NK-92 (cell line): ENCODE data around the gene NFIX.

Experiments
- DNase-seq: peaks from one replicate; lab custom pipeline; 2025; ENCODE audit not compliant: unreplicated experiment; lab: John Stamatoyannopoulos, UW

NFIX gene

DNA sequence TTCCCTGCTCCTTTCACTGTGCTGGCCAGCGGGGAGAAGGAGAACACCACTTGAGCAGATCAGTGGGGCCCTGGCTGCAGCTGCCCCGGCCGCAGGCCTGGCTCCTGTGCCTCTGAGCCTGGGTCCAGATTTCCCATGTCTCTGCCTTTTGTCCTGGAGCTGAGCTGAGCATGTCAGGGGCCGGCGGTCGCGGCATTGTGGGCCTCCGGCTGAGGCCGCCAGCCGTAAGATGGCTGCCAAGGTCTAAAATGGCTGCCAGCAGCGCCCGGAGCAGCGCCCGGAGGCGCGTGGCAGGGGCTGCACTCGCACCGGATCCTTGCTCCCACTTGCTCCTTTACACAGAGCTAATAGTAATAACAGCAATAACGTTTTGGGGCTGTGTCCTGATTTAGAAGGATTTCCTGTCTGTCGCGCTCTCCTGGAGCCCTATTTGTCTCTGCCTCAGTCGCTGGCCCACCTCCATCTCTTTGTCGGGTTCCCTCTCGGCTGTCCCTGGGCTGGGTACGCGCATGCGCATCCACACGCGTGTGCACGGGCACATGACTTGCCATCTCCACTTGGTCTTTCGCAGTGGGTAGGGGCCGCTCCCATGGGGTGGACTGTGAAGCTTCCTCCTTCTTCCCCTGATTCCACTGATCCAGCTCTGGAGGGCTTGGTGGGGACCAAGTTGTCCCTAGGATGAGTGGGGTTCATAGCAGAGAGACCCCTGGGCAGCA is 75.3 kb downstream of the NFIX start:
- no peak for DNase-seq

DNA sequence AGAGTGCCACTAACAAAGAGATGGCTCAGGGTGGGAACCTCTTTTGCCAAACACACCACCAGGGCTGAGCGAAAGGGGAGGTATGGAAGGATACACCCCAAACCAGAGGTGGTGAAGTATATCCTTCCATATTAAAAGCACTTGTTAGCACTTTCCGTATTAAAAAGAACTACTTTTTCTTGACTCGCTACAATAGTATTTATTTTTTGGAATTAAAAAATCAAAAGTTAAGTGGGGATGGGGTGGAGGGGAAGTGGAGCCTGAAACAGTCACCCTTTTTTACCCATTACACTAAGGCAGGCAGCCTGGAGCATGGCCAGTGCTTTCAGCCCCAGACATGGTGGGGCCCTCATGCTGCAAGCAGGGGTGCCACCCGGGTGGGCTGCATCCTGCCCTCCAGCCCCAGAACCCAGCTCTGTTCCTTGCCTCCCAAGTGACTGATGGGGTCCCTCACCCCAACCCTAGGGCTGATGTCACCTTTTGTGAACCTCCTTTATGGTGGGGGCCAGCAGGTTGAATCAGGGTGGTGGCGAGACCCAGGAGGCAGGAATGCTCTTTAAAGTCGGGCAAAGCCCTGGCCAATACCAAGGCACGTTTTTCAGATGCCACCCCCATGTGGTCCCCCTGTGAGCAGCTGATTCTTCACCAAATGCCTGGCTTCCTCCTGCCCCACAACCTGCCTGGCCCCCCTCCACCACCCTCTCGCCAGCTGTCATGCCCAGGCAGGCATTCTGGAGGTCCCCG is 76.3 kb downstream of the NFIX start:
- DNase-seq = no peak

DNA sequence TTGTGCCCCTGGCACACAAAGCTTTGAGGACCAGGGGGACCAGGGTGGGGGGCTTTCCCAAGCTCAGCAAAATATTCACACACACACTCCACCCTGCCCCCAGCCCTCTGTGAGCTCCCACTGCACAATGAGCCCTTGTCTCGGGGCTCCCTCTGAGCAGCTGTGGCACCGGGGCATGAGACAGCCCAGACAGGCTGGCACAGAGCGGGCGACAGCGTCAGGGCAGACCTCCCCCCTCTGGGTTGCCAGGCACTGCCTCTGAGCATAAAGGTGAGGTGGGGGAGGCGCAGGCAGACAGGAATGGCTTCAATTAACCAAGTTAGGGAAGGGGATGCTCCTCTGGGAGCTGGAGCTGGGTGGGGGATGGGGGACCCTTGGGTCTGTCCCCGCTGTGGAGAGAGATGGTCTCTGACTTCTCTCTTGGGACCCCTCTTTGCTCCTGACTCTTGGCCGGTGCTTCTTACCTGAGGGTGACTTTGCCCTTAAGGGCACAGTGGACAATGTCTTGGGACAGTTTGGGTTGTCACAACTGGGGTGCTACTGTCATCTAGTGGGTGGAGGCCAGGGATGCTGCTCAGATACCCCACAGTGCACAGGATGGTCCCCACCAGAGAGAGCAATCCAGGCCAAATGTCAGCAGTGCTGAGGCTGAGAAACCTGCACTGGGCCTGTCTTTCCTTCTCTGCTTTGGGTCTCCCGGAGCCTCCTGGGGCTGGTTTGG is 77.1 kb downstream of the NFIX start:
- no peak for DNase-seq

DNA sequence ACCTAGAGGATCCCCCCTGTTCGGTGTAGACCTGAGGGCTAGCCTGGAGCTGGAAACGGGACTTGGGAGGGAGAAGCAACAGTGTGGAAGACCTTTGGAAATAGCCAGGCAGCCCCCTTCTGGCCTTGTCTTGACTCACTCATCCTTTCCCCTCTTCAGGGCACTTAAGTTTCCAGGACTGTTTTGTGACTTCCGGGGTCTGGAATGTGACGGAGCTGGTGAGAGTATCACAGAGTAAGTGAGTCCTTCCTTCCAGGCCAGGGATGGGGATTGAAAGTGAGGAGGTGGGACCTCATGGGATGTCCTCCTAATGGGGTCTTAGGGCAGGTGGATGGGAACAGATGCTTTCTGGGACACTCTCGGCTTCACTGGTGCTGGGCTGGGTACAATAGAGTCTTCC is 78.0 kb downstream of the NFIX start:
- no peak for DNase-seq

DNA sequence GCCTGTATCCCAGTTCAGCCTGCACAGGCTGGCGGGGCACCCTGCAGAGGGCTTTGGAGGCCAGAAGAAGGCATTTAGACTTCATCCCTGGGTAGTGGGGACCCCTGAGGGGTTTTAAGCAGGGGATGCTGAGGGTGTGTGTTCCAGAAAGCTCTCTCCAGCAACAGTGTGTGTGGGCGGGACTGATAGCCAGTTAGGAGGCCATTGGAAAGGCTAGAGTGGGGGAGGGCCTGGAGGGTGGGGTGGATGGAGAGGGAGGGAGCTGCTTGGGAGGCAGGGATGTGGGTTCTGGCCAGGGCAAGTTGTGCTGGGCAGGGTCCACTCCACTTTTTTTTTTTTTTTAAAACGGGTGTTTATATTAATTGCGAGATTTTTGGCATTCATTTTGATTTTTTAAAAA is 79.1 kb downstream of the NFIX start:
- no peak for DNase-seq

DNA sequence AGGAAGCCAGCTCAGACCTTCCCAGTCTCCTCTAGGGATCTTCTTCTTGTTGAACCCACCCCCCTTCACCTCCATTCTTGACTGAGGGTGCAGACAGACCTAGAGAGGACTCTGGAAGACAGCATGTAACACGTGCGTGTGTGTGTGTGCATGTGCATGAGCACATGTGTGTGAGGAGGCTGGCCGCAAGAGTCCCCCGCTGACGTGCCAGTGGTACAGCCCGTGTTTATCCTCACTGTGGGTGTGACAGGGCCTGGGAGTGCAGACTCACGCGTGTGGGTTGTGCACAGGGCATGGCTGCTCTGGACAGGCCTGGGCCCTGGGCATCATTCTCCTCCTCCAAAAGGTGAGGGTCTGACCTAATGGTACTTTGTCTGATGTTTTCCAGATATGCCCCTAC is 81.0 kb downstream of the NFIX start:
- no peak for DNase-seq

DNA sequence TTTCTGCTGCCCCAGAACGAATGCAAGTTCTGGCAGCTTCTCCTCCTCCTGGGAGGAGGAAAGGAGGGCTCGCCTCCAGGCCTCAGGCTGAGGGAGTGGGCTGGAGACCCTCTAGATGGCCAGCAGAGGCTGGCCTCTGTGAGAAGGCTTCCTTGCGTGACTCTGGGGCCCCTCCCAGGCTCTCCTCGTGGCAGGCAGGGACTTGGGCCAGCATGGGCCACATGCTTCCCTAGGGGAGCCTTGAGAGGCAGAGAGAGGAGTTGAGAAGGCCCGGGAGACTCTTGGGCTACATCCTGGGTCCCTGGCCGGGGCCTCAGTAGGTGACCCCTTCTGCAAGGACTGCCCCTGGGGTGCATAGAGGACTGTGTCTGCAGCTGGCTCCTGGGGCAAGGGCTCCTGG is 81.5 kb downstream of the NFIX start:
- DNase-seq = no peak

DNA sequence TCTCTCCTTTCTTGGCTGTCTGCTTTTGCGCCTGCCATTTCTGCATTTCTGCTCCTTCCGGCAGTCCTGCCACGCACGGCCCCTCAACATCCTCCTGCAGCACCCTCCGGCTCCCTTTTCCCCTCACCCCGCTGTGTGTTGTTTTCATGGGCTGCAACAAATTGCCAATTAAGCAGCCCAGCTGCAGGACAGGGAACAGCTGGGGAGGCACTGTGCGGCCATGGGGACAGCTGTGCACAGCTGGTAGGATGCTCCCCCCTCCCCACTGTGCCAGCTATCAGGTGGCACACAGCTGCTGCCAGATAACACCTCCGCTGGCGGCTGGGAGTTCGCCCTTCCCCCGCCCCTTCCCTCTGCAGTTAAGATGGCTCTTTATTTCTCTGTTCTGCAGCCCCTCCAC is 82.0 kb downstream of the NFIX start:
- DNase-seq = no peak

DNA sequence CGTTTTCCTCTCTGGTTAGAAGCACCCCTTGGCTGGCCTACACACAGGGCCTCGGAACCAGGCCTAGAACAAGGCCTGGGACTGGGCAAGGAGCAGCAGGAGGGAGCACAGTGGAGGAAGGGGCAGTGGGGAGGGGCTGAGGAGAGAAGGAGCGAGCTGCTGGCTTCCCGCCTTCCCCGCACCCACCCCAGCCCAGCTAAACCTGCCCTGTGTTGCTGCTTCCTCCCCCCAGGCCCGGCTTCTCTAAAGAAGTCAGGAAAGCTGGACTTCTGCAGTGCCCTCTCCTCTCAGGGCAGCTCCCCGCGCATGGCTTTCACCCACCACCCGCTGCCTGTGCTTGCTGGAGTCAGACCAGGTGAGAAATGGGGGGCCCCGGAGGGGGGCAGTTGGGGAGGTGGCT is 83.1 kb downstream of the NFIX start:
- DNase-seq = no peak

DNA sequence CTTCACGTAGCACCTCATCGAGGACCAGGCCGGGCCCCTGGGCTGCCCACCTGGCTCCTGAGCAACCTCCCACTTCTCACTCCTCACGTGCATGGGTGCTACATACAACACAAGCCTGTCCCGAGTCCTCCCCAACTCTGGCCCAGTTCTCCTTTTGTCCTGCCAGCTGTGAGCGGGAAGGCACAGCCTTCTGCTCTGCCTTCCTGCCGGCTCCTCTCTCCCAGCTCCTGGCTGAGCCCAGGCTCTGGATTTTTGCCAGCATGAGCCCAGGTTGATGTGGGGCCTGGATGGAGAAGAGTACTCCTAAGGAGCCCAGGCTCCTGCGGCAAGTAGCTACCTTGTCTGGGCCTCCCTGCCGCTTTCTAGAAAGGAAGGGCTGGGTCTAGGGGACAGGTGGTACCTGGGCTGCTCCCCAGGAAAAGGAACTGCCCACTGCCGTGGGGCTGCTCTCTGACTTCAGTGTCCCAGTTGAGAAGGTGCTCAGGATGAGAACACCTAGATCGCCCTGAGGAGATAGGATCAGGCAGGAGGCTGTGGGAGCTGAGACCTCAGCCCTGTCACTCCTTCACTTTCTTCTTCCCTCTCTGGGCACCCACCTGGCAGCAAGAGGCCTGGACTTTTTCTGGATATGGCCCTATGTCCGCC is 83.7 kb downstream of the NFIX start:
- no peak for DNase-seq

DNA sequence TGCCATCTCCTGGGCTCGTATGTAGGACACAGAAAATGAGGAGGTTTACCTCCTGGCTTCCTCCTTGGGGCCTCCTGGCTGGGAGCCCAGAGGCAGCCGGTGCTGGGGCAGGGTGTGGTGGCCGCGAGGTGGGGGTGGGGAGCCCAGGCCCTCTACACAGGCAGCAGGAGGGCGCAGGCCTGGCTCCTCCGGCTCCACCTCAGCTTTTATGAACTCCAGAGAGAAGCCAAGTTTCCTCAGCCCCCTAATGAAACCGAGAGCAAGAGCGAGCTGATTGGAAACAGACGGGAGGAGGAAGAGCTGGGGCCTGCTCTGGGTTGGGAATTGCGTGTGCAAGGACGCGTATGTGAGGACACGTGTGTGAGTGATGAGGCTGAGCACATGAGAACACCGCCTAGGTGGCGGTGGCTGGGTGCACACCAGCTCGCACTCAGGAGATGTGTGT is 84.3 kb downstream of the NFIX start:
- no peak for DNase-seq

DNA sequence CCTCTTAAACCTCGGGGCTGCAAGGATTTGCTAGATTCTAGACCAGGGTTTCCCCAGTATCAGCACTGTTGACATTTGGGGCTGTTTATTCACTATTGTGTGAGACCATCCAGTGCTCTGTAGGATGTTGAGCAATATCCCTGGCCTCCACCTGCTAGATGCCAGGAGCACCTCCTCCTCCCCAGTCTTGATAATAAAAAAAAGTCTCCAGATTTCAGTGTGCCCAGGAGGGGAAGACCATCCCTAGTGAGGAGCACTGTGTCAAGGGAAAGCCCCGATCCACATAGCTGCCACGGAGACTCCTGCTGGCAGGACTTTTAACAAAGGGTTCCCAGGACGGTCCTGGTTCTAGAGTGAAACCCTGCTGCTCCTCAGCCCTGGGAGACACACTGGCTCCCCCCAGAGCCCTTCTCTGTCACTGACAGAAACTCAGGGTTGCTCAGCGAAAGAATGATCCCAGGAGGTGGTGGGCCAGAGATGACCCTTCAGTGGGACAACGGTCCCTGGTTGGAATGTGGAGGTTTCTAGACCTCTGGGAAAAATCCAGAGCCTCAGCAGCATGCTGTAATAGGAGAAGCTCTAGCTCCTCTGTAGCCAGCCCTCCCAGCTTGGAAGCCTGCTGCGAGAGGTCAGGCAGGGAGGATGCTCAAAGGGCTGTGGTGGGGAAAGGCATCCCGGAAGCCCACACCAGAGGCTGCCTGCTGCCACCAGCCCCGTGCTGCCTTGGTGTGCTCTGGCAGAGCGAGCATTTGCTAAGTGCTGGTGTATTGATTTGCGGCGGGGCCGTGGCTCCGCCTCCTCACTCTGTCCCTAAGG is 87.1 kb downstream of the NFIX start:
- no peak for DNase-seq

DNA sequence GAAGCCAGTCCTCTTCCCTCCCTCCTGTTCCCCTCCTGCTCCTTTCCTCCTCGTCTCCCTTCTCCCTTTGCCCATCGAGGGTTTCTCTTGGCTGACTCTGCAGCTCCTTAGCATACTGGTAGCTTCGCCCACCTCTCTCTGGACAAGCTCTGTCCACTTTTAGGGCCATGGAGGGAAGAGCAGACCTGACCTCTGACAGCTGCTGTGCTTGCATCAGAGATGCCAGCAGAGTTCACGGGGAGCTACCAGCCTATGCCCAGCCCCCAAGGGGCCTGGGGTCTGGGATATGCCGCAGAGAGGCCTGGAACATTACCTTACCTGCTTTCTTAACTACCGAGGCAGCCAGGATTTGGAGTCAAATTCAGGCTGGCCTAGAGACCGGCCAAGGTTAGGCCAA is 87.7 kb downstream of the NFIX start:
- no peak for DNase-seq

DNA sequence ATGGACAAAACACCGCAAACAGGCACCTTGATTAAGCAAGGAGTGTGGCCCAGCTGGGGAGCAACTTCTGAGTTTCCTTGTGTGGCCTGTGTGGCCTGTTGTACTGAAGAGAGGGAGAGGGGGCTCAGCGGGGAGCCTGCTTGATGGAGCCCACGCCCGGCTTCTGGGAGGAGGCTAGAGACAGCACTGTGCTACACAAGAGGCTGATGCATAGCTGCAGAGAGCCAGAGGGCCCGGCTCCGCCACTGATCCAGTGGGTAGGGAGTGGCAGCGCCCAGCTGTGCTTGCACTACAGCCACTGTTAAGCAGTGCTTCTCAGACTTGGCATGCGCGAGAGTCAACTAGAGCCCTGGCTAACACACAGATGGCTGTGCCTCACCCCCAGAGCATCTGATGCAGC is 88.4 kb downstream of the NFIX start:
- DNase-seq = no peak

DNA sequence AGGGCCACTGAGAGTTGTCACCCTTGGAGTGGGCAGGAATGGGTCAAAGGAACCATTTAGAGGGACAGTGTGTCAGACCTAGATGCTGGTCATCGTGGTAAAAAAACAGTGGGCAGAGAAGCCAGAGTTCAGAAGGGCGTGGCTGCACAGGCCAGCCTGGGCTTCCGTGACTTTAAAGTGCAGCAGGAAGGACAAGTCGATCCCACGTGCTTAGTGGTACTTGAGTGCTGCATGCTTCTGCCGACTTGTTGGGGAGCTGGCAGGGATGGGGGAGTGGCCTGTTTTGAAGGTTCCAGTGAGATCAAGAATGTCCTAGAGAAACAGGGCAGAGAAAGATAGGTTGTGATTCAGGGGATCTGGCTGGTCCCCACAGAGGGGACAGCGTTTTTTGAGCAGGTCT is 90.4 kb downstream of the NFIX start:
- no peak for DNase-seq

DNA sequence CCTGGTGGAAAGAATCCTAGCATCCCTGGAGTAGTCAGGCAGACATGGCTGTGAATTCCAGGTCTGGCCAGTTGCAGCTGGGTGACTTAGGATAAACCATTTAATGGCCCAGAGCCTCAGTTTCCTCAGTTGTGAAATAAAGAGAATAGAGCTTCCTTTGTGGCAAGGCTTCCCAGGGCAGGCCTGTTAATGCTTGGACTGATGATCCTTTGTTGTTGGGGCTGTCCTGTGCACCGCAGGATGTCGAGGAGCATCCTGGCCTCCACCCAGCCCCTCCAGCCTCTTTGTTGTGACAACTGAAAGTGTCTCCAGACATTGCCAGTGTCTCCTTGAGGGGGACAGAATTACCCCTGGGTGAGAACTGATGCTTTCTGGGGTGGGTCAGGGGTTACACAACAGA is 91.1 kb downstream of the NFIX start:
- no peak for DNase-seq

DNA sequence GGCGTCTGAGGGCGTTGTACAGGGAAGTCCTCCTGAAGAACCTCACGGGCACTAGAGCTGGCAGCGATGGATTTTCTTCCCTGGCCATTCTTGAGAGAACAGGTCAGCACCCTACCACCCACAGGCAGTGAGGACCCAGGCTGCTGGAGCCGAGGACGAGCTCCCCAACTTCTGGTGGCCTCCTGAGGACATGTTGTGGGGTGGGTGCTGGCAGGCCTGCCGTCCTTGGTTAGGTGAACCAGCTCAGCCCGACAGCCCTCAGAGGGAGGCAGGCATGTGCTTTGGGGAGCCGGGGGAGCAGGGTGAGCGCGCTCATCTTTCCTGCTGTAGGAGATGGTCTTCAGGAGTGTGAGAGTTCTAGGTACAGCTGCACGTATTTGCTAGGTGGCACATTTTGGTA is 92.0 kb downstream of the NFIX start:
- no peak for DNase-seq

DNA sequence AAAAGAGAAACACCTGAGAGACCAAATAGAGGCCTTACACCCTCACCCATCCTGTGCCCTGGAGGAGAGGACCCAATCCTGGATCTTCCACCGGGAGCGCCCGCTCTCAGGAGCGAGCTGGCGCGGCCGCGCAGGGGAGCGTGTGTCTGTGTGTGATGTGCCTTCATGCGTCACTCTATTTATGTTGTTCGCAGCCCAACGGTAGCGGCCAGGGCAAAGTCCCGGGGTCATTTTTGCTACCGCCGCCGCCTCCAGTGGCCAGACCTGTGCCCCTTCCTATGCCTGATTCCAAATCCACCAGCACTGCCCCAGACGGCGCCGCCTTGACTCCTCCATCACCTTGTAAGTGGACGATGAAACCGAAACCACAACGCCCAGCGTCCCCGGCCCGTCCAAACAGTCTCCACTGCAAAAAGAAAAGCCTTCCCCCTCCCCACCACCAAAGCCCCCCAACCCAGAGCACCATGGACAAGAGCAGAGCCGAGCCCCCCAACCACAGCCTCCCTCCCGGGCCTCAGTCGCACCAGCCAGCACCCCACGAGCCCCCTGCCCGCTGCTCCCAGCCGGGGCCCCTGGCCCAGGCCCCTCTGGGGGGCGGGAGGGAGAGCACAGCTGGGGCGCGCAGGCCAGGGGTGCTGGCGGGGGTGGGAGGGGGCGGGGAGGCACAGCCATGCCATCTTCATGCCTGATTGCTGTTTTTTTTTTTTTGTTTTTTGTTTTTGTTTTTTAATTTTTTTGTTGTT is 92.7 kb downstream of the NFIX start:
- DNase-seq = no peak

DNA sequence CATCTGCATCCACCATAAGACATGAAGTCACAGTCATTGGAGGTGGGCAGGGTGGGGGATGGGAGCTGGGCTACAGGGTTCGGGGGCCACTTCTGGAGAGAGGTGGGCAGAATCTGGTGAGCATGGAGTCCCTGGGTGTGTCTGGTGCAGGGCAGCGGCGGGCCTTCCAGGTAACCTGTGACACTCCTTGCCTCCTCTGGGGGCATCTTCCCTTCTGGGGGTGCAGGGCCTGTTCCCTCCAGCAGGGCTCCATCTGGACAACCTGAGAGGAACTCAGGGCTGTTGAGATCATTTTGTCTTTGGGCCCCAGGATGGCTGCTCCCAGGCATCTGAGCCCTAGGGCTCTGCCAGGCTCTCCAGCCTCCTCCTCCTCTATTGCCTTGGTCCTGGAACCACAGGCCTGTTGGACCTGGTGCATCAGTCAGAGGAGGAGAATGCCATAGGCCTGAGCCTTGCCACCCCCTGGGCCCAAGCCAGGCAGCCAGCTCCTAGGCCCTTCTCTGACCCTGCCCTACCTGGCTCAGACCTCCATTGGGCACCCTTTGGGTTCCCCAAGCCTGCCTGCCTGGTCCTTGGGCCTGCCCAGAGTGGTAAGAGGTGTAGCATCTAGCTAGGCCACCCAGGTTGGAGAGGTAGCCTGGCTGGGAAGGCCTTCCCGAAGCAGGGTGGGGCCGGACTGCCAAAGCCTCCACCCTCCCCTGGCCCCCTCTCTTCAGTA is 94.0 kb downstream of the NFIX start:
- DNase-seq = no peak
